RPMI7951 (cell line): ENCODE measurements around the gene CIBAR2. TPM values are rescaled to one million over a fixed set of nuclear protein-coding genes. Genes with fewer than 3 reads are reported as not detected.
A peak's percentile ranks its signal among the peaks of the same experiment; 100 is the strongest.

ENCODE experiments used
- DNase-seq: peaks from one replicate; pipeline ENCODE4 v3.0.0-alpha.2; 2012; ENCODE audit warnings: low read depth
- total RNA-seq: library from RNA; depleted of rRNA; stranded (reverse); fragments of >200 nt; shearing (Covaris generic); gene quantifications from 2 replicates; pipeline ENCODE4 v1.2.3, GENCODE V29; 2014

The CIBAR2 gene
- total RNA-seq, 1 experiment from 2014 or later, result not detected

GRCh38 chr16:85103114-85104079, 8.9 kb downstream of the CIBAR2 start:
- DNase-seq, result no peak

GRCh38 chr16:85101956-85102630, 10.2 kb downstream of the CIBAR2 start:
- DNase-seq, result no peak

GRCh38 chr16:85100265-85100664, 12.0 kb downstream of the CIBAR2 start:
- DNase-seq, result no peak

GRCh38 chr16:85098565-85098964, 13.7 kb downstream of the CIBAR2 start:
- DNase-seq, result no peak

GRCh38 chr16:85096921-85097320, 15.4 kb downstream of the CIBAR2 start:
- DNase-seq, result no peak

- no peak for DNase-seq
These were observed 17.5 kb downstream of the CIBAR2 start for GRCh38 chr16:85094812-85095211.

GRCh38 chr16:85094176-85094805, 18.0 kb downstream of the CIBAR2 start:
- no peak for DNase-seq

GRCh38 chr16:85093705-85094104, 18.6 kb downstream of the CIBAR2 start:
- DNase-seq, result no peak

- no peak for DNase-seq
These were observed 19.4 kb downstream of the CIBAR2 start for GRCh38 chr16:85092851-85093250.

GRCh38 chr16:85092309-85092708, 20.0 kb downstream of the CIBAR2 start:
- no peak for DNase-seq

- DNase-seq, result no peak
These were observed 20.8 kb downstream of the CIBAR2 start for GRCh38 chr16:85091522-85091910.

- DNase-seq, result no peak
These were observed 21.3 kb downstream of the CIBAR2 start for GRCh38 chr16:85090873-85091521.

- peak; percentile 28 for DNase-seq
These were observed 22.1 kb downstream of the CIBAR2 start for GRCh38 chr16:85090181-85090580.

- DNase-seq, result peak; percentile 54
These were observed 22.7 kb downstream of the CIBAR2 start for GRCh38 chr16:85089525-85089924.

GRCh38 chr16:85088570-85089199, 23.6 kb downstream of the CIBAR2 start:
- no peak for DNase-seq

- DNase-seq, result no peak
These were observed 24.2 kb downstream of the CIBAR2 start for GRCh38 chr16:85087899-85088569.

- DNase-seq, result peak; percentile 68
These were observed 25.7 kb downstream of the CIBAR2 start for GRCh38 chr16:85086347-85087291.

- no peak for DNase-seq
These were observed 26.6 kb downstream of the CIBAR2 start for GRCh38 chr16:85085721-85086120.

- DNase-seq, result no peak
These were observed 27.3 kb downstream of the CIBAR2 start for GRCh38 chr16:85084841-85085510.
